Kidney (tissue), 14 donors: ENCODE results near the gene CCNK. TPM values are rescaled to one million over a fixed set of nuclear protein-coding genes. Genes with fewer than 3 reads are reported as not detected.

Experiments
- DNase-seq, 5 donors: peaks; one replicate each; pipeline ENCODE4 v3.0.0-alpha.2; 2013 to 2020
- FAIRE-seq: peaks from 2 replicates; lab custom pipeline; 2012; peaks lifted over from hg19 to GRCh38; lab: Jason Lieb, UNC
- H3K27ac ChIP-seq, 2 donors: one replicate each; pipeline ENCODE4 v1.7.0; 2013; ENCODE audit warnings: low read depth in 2 of 2, low read length in 2 of 2, inconsistent platforms in 1 of 2
- H3K27me3 ChIP-seq: one replicate; pipeline ENCODE4 v1.7.1; 2013; ENCODE audit warnings: low read length, inconsistent platforms; ENCODE audit not compliant: control insufficient read depth, insufficient read depth
- H3K36me3 ChIP-seq, 3 donors: one replicate each; pipeline versions ENCODE4 v1.7.0 to v1.7.1; 2013; ENCODE audit warnings: low read length in 3 of 3, control low read depth in 1 of 3, inconsistent platforms in 1 of 3; ENCODE audit not compliant: insufficient read depth in 3 of 3, control insufficient read depth in 2 of 3
- H3K4me1 ChIP-seq, 3 donors: one replicate each; pipeline versions ENCODE4 v1.7.0 to v1.7.1; 2013; ENCODE audit warnings: low read length in 3 of 3, inconsistent platforms in 1 of 3, low read depth in 1 of 3; ENCODE audit not compliant: control insufficient read depth in 2 of 3, insufficient read depth in 2 of 3
- H3K4me3 ChIP-seq, 3 donors: one replicate each; pipeline versions ENCODE4 v1.7.0 to v1.8.1; 2013; ENCODE audit warnings: low read length in 3 of 3, control low read depth in 1 of 3, inconsistent platforms in 1 of 3
- H3K9ac ChIP-seq, 3 donors: one replicate each; pipeline versions ENCODE4 v1.7.0 to v1.7.1; 2013; ENCODE audit warnings: low read length in 3 of 3, control low read depth in 1 of 3, inconsistent platforms in 1 of 3
- H3K9me3 ChIP-seq, 3 donors: one replicate each; pipeline versions ENCODE4 v1.7.0 to v1.7.1; 2013; ENCODE audit warnings: low read length in 3 of 3, control low read depth in 1 of 3, inconsistent platforms in 1 of 3; ENCODE audit not compliant: control insufficient read depth in 2 of 3, insufficient read depth in 1 of 3
- CTCF ChIP-seq: IDR thresholded peaks from 3 replicates; pipeline ENCODE4 v1.5.1; 2012; ENCODE audit warnings: mild to moderate bottlenecking, moderate library complexity, borderline replicate concordance; ENCODE audit not compliant: insufficient read depth; ENCODE audit errors: extremely low read depth
- intact Hi-C: fragments of 100-400 bp; cut with DNase I; formaldehyde crosslinking; loops from one replicate; pipeline ENCODE4 v1.11.1; 2022
- polyA plus RNA-seq: library from polyadenylated mRNA; stranded (reverse); fragments of 350-450 nt; fragmentation: Illumina TruSeq; extraction: RNeasy Lipid Tissue Mini Kit (QIAGEN cat#74804); gene quantifications from one replicate; pipeline ENCODE4 v1.2.3, GENCODE V29; 2014; ENCODE audit warnings: low read depth, low replicate concordance; ENCODE audit not compliant: insufficient read depth
- total RNA-seq: library from RNA; stranded (reverse); fragmentation: NEBNext Ultra II Directional; extraction: Animal tissue kit (Norgen Biotek cat#: 25700); gene quantifications from one replicate; pipeline ENCODE4 v1.2.1, GENCODE V29; 2021
- donor health status: control.
- donor health status: control.
- donor health status: control.
- donor health status: control.
- donor health status: control.
- donor health status: DM: yes; HTN: yes; CAD: no.
- donor health status: Normal renal cell carcinoma (clear cell type).

CCNK gene
- total and polyA plus RNA-seq, 2 donors from 2014 or later = 12.8 to 40.6 TPM

GRCh38 chr14:99452968-99453367, 28.2 kb upstream of the CCNK start:
- intact Hi-C loops = no loop called here
- TF ChIP-seq CTCF = no peak
- Histone ChIP-seq H3K27ac (no peak overlapping the region), H3K4me1 (peaks cover 0 to 3% (median 0%) of the 10 kb centered on the region in 3 donors), H3K9ac (no peak overlapping the region), H3K36me3 (peaks cover 5 to 51% (median 31%) of the 10 kb centered on the region in 3 donors), H3K4me3 (no peak overlapping the region), H3K9me3 (no peaks in the 10 kb centered on the region), H3K27me3 (no peaks in the 10 kb centered on the region)
- DNase-seq = no peak
- FAIRE-seq = no peak

GRCh38 chr14:99454246-99454645, 27.0 kb upstream of the CCNK start:
- no peaks in the 10 kb centered on the region for H3K27me3 ChIP-seq
- H3K36me3 ChIP-seq = peaks cover 7 to 45% (median 26%) of the 10 kb centered on the region in 3 donors
- H3K27ac ChIP-seq = no peak overlapping the region
- H3K4me1 ChIP-seq = peaks cover 0 to 3% (median 0%) of the 10 kb centered on the region in 3 donors
- H3K4me3 ChIP-seq = no peak overlapping the region
- intact Hi-C loops = no loop called here
- H3K9ac ChIP-seq = no peak overlapping the region
- DNase-seq = no peak
- no peak for FAIRE-seq
- H3K9me3 ChIP-seq = no peaks in the 10 kb centered on the region
- TF ChIP-seq CTCF = no peak

- H3K36me3 ChIP-seq = peaks cover 10 to 66% (median 44%) of the 10 kb centered on the region in 3 donors
Observed at GRCh38 chr14:99459481-99460100, 21.6 kb upstream of the CCNK start.

More at GRCh38 chr14:99459481-99460100, 21.6 kb upstream of the CCNK start:
- intact Hi-C loops = no loop called here
- no peaks in the 10 kb centered on the region for H3K27me3 ChIP-seq
- DNase-seq (peak in 1 of 5 donors; percentile 46), FAIRE-seq (no peak)
- no peak overlapping the region for H3K9ac ChIP-seq
- no peak overlapping the region for H3K4me3 ChIP-seq
- peaks cover 0 to 7% (median 2%) of the 10 kb centered on the region in 3 donors for H3K4me1 ChIP-seq
- H3K27ac ChIP-seq = no peak overlapping the region
- H3K9me3 ChIP-seq = no peaks in the 10 kb centered on the region
- no peak for TF ChIP-seq CTCF
